Hepatocyte (in vitro differentiated cells): ENCODE measurements around the gene GLDC. TPM values are rescaled to one million over a fixed set of nuclear protein-coding genes. Genes with fewer than 3 reads are reported as not detected.
A peak's percentile ranks its signal among the peaks of the same experiment; 100 is the strongest.

ENCODE experiments used
- DNase-seq: peaks from one replicate; pipeline ENCODE4 v3.0.0-alpha.2; 2016; ENCODE audit warnings: low spot score
- H2AFZ ChIP-seq: fragments of 200-600 bp; sonication (generic); 2 replicates; pipeline ENCODE4 v1.6.0; 2016; ENCODE audit warnings: antibody characterized with exemption, mild to moderate bottlenecking
- H3K27ac ChIP-seq: fragments of 200-600 bp; sonication (generic); 2 replicates; pipeline ENCODE4 v1.5.1; 2016; ENCODE audit warnings: mild to moderate bottlenecking
- H3K27me3 ChIP-seq: fragments of 200-600 bp; sonication (generic); 2 replicates; pipeline ENCODE4 v1.6.1; 2016
- H3K36me3 ChIP-seq: fragments of 200-600 bp; sonication (generic); replicated peaks from 2 replicates; pipeline ENCODE4 v1.5.1; 2016; ENCODE audit warnings: low read depth; ENCODE audit not compliant: insufficient read depth
- H3K4me1 ChIP-seq: fragments of 200-600 bp; sonication (generic); 2 replicates; pipeline ENCODE4 v1.5.1; 2016; ENCODE audit warnings: mild to moderate bottlenecking, moderate library complexity; ENCODE audit not compliant: insufficient read depth
- H3K4me2 ChIP-seq: fragments of 200-600 bp; sonication (generic); 2 replicates; pipeline ENCODE4 v1.6.0; 2016
- H3K4me3 ChIP-seq: fragments of 200-600 bp; sonication (generic); 2 replicates; pipeline ENCODE4 v1.5.1; 2016; ENCODE audit warnings: mild to moderate bottlenecking
- H3K79me2 ChIP-seq: fragments of 200-600 bp; sonication (generic); 2 replicates; pipeline ENCODE4 v1.6.0; 2017; ENCODE audit warnings: mild to moderate bottlenecking
- H3K9me2 ChIP-seq: fragments of 200-600 bp; sonication (generic); replicated peaks from 2 replicates; pipeline ENCODE4 v1.6.0; 2017; ENCODE audit warnings: mild to moderate bottlenecking; ENCODE audit not compliant: insufficient read depth
- H3K9me3 ChIP-seq: fragments of 200-600 bp; sonication (generic); 2 replicates; pipeline ENCODE4 v1.5.1; 2016; ENCODE audit warnings: low read depth, mild to moderate bottlenecking
- H4K20me1 ChIP-seq: fragments of 200-600 bp; sonication (generic); 2 replicates; pipeline ENCODE4 v1.6.0; 2016; ENCODE audit warnings: mild to moderate bottlenecking; ENCODE audit not compliant: insufficient read depth, poor library complexity, severe bottlenecking
- EZH2 ChIP-seq: fragments of 200-600 bp; sonication (generic); IDR thresholded peaks from 2 replicates; pipeline ENCODE4 v1.6.1; 2016; ENCODE audit warnings: antibody characterized with exemption, mild to moderate bottlenecking, borderline replicate concordance
- EZH2phosphoT487 ChIP-seq: fragments of 200-600 bp; sonication (generic); IDR thresholded peaks from one replicate; pipeline ENCODE4 v1.6.1; 2018; ENCODE audit warnings: antibody characterized with exemption, mild to moderate bottlenecking, low read depth, moderate library complexity; ENCODE audit not compliant: unreplicated experiment, severe bottlenecking
- WGBS: methylation state at CpG from one replicate; pipeline ENCODE4 v1.1.6; 2016; ENCODE audit warnings: low lambda C conversion rate; ENCODE audit errors: missing lambda C conversion rate; 5-methylcytosine and 5-hydroxymethylcytosine counted together
- polyA plus RNA-seq: library from polyadenylated mRNA; unstranded; fragments of >200 nt; fragmentation: Nextera tagmentation; extraction: Ambion mirVana; gene quantifications from 2 replicates; pipeline ENCODE4 v1.2.1, GENCODE V29; 2016
- total RNA-seq: library from RNA; depleted of rRNA; stranded (reverse); fragments of >200 nt; gene quantifications from 2 replicates; pipeline ENCODE4 v1.2.3, GENCODE V29; 2014
- TF ChIP-seq, protein P1 (sequence below): fragments of 200-600 bp; sonication (generic); IDR thresholded peaks from 2 replicates; pipeline ENCODE4 v1.5.1; 2016; ENCODE audit warnings: antibody characterized with exemption, mild to moderate bottlenecking; ENCODE audit not compliant: poor library complexity

GLDC gene
- total and polyA plus RNA-seq, 2 experiments from 2014 or later = 15.6 to 18.4 TPM

DNA sequence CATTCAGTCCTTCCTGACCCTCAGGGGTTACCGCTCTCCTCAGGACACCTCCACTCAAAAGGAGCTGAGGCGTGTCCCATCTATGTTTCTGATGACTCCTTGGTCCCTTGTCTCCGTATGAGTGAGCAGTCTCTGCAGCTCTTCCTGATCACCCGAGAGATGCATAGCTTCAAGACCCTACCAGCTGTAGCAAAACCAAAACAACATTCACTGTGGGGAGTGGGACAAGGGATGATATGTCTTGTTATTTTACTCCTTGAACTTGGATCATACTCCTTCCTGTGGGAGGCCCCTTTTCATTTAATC, 14.4 kb downstream of the GLDC start:
- TF ChIP-seq EZH2 = no peak
- no peak for TF ChIP-seq EZH2phosphoT487
- TF ChIP-seq, protein P1, sequence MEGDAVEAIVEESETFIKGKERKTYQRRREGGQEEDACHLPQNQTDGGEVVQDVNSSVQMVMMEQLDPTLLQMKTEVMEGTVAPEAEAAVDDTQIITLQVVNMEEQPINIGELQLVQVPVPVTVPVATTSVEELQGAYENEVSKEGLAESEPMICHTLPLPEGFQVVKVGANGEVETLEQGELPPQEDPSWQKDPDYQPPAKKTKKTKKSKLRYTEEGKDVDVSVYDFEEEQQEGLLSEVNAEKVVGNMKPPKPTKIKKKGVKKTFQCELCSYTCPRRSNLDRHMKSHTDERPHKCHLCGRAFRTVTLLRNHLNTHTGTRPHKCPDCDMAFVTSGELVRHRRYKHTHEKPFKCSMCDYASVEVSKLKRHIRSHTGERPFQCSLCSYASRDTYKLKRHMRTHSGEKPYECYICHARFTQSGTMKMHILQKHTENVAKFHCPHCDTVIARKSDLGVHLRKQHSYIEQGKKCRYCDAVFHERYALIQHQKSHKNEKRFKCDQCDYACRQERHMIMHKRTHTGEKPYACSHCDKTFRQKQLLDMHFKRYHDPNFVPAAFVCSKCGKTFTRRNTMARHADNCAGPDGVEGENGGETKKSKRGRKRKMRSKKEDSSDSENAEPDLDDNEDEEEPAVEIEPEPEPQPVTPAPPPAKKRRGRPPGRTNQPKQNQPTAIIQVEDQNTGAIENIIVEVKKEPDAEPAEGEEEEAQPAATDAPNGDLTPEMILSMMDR = no peak
- no peaks in the 10 kb centered on the region for H3K9me3 ChIP-seq
- no peak overlapping the region for H2AFZ ChIP-seq
- no peak overlapping the region for H3K4me3 ChIP-seq
- no peaks in the 10 kb centered on the region for H3K27me3 ChIP-seq
- H3K79me2 ChIP-seq = no peaks in the 10 kb centered on the region
- no peaks in the 10 kb centered on the region for H3K36me3 ChIP-seq
- no peak for DNase-seq
- H3K27ac ChIP-seq = no peak overlapping the region
- no peaks in the 10 kb centered on the region for H4K20me1 ChIP-seq
- no peaks in the 10 kb centered on the region for H3K9me2 ChIP-seq
- no peak overlapping the region for H3K4me2 ChIP-seq
- H3K4me1 ChIP-seq = peaks cover 13% of the 10 kb centered on the region
- 91% methylated on average over 4 of the region's 4 CpGs for WGBS

DNA sequence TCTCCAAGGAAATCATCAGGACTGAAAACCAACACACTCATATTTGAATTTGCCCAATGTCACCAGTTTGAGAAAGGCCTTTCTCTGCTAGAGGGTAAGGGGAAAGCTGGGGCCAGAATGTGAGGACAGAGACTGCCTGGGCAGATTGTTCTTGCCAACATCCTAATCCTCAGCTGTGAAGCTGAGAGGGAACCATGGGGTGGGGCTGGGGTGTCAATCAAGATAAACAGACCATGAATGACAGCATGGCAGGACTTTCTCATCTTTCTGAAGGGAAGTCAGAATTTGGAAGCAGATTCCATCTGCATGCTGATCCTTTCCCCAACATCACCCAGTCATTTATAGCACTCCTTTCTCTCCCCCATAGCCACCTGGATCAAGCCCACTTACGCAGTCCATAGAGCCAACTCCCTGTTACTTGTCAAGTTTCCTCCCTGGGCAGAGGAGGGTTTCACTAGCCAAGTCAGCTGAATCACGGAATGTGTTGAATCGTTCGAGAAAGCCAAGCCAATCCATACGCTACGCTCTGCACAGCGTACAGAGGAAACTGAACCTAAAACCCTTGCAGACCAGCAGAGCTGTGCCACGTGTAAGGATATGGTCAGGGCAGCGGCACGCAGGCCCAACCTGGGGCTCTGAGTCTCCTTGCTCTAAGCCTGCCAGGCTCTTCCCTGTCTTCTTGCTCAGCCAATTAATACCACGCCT, 14.9 kb downstream of the GLDC start:
- 93% methylated on average over 11 of the region's 11 CpGs for WGBS
- no peak for TF ChIP-seq EZH2phosphoT487
- no peak for TF ChIP-seq EZH2
- TF ChIP-seq, protein P1 = no peak
- Histone ChIP-seq H3K36me3 (no peaks in the 10 kb centered on the region), H3K79me2 (no peaks in the 10 kb centered on the region), H2AFZ (no peak overlapping the region), H3K4me1 (peaks cover 13% of the 10 kb centered on the region), H3K27ac (no peak overlapping the region), H3K4me3 (no peak overlapping the region), H3K9me3 (no peaks in the 10 kb centered on the region), H3K9me2 (no peaks in the 10 kb centered on the region), H3K27me3 (no peaks in the 10 kb centered on the region), H3K4me2 (no peak overlapping the region), H4K20me1 (no peaks in the 10 kb centered on the region)
- DNase-seq = no peak

DNA sequence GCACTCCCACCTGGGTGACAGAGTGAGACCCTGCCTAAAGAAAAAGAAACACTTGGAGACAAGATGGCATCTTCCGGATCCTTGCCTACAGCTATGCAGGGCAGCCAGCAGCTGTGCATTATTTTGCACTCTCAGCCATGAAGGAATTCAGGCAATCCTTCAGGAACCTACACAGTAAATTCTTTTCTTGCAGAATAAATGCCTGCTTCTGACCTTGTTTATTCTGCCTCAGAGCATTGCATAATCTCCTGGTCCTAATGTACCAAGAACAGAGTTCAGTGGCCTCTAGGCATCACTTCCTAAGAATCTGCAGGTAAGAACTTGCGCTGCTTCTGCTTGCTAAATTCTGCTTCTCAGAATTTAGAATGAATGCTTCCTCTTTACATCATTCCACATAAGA, 16.8 kb downstream of the GLDC start:
- Histone ChIP-seq H3K4me2 (peak overlapping the region; percentile 33), H3K36me3 (no peaks in the 10 kb centered on the region), H4K20me1 (no peaks in the 10 kb centered on the region), H2AFZ (no peak overlapping the region), H3K9me3 (no peaks in the 10 kb centered on the region), H3K4me1 (peaks cover 13% of the 10 kb centered on the region), H3K27ac (no peak overlapping the region), H3K79me2 (no peaks in the 10 kb centered on the region), H3K27me3 (no peaks in the 10 kb centered on the region), H3K4me3 (no peak overlapping the region), H3K9me2 (no peaks in the 10 kb centered on the region)
- DNase-seq = peak; percentile 25
- 66% methylated on average over 2 of the region's 2 CpGs for WGBS
- TF ChIP-seq, protein P1 = no peak
- TF ChIP-seq EZH2 (no peak), EZH2phosphoT487 (no peak)
